GM23248 (cell line): ENCODE results near the gene UMOD.

ENCODE experiments used
- EZH2 ChIP-seq: fragments of 200-600 bp; sonication (generic); IDR thresholded peaks from 2 replicates; pipeline ENCODE4 v1.6.1; 2018; ENCODE audit warnings: antibody characterized with exemption, mild to moderate bottlenecking; ENCODE audit not compliant: insufficient read depth, poor library complexity, severe bottlenecking
- EZH2phosphoT487 ChIP-seq: fragments of 200-600 bp; sonication (generic); IDR thresholded peaks from 2 replicates; pipeline ENCODE4 v1.6.1; 2018; ENCODE audit warnings: antibody characterized with exemption, moderate library complexity, mild to moderate bottlenecking, low read depth; ENCODE audit not compliant: insufficient read depth

GRCh38 chr16:20303012-20303411 is 49.5 kb downstream of the UMOD start:
- TF ChIP-seq EZH2phosphoT487 = no peak
- no peak for TF ChIP-seq EZH2
